ENCODE data around the gene OGFRL1.

Gene OGFRL1

GRCh38 chr6:71332012-71332411 lies 43.4 kb downstream of the OGFRL1 start:
- no peak overlapping the region for H3K4me3 ChIP-seq (ENCODE audit: insufficient read depth, low read length, poor library complexity, severe bottlenecking)
- H3K27ac ChIP-seq (ENCODE audit: low read depth, low read length), result no peak overlapping the region
- TF ChIP-seq CTCF (IDR thresholded peaks at IDR 0.05; ENCODE audit: insufficient read depth, low read length, poor library complexity, severe bottlenecking) (no peak), EZH2phosphoT487 (conservative IDR thresholded peaks at IDR 0.05; ENCODE audit: low read length) (no peak)
- no peak overlapping the region for H3K9ac ChIP-seq (ENCODE audit: low read length)
- H4K20me1 ChIP-seq (ENCODE audit: low read depth, low read length), result no peaks in the 10 kb centered on the region
- H3K27me3 ChIP-seq (ENCODE audit: low read length), result no peaks in the 10 kb centered on the region
- no peaks in the 10 kb centered on the region for H3K9me3 ChIP-seq (ENCODE audit: insufficient read depth, low read length)
- no peaks in the 10 kb centered on the region for H3K36me3 ChIP-seq (ENCODE audit: low read length)
- no peak overlapping the region for H3K4me2 ChIP-seq (ENCODE audit: low read depth, low read length, poor library complexity, severe bottlenecking)
- H3K79me2 ChIP-seq (ENCODE audit: insufficient read depth, low read length), result no peaks in the 10 kb centered on the region
- H2AFZ ChIP-seq (ENCODE audit: low read depth, low read length, severe bottlenecking), result no peak overlapping the region
- no peaks in the 10 kb centered on the region for H3K9me2 ChIP-seq (replicated peaks; ENCODE audit: insufficient read depth, low read length)
- no peaks in the 10 kb centered on the region for H3F3A ChIP-seq (ENCODE audit: insufficient read depth)

GRCh38 chr6:71333050-71333449 lies 44.4 kb downstream of the OGFRL1 start:
- no peaks in the 10 kb centered on the region for H3K36me3 ChIP-seq (ENCODE audit: low read length)
- H3K27ac ChIP-seq (ENCODE audit: low read depth, low read length), result no peak overlapping the region
- H3K9me3 ChIP-seq (ENCODE audit: insufficient read depth, low read length), result no peaks in the 10 kb centered on the region
- no peaks in the 10 kb centered on the region for H3K79me2 ChIP-seq (ENCODE audit: insufficient read depth, low read length)
- H3K9ac ChIP-seq (ENCODE audit: low read length), result no peak overlapping the region
- no peaks in the 10 kb centered on the region for H4K20me1 ChIP-seq (ENCODE audit: low read depth, low read length)
- no peak for TF ChIP-seq CTCF (IDR thresholded peaks at IDR 0.05; ENCODE audit: insufficient read depth, low read length, poor library complexity, severe bottlenecking)
- no peak for TF ChIP-seq EZH2phosphoT487 (conservative IDR thresholded peaks at IDR 0.05; ENCODE audit: low read length)
- no peaks in the 10 kb centered on the region for H3F3A ChIP-seq (ENCODE audit: insufficient read depth)
- no peak overlapping the region for H3K4me3 ChIP-seq (ENCODE audit: insufficient read depth, low read length, poor library complexity, severe bottlenecking)
- H3K4me2 ChIP-seq (ENCODE audit: low read depth, low read length, poor library complexity, severe bottlenecking), result no peak overlapping the region
- no peaks in the 10 kb centered on the region for H3K27me3 ChIP-seq (ENCODE audit: low read length)
- H3K9me2 ChIP-seq (replicated peaks; ENCODE audit: insufficient read depth, low read length), result no peaks in the 10 kb centered on the region
- no peak overlapping the region for H2AFZ ChIP-seq (ENCODE audit: low read depth, low read length, severe bottlenecking)

GRCh38 chr6:71333697-71334096 lies 45.1 kb downstream of the OGFRL1 start:
- H3K79me2 ChIP-seq (ENCODE audit: insufficient read depth, low read length), result no peaks in the 10 kb centered on the region
- no peak overlapping the region for H3K4me2 ChIP-seq (ENCODE audit: low read depth, low read length, poor library complexity, severe bottlenecking)
- H3K27me3 ChIP-seq (ENCODE audit: low read length), result no peaks in the 10 kb centered on the region
- H3K9me3 ChIP-seq (ENCODE audit: insufficient read depth, low read length), result no peaks in the 10 kb centered on the region
- no peaks in the 10 kb centered on the region for H3K36me3 ChIP-seq (ENCODE audit: low read length)
- TF ChIP-seq CTCF (IDR thresholded peaks at IDR 0.05; ENCODE audit: insufficient read depth, low read length, poor library complexity, severe bottlenecking) (no peak), EZH2phosphoT487 (conservative IDR thresholded peaks at IDR 0.05; ENCODE audit: low read length) (no peak)
- H3K4me3 ChIP-seq (ENCODE audit: insufficient read depth, low read length, poor library complexity, severe bottlenecking), result no peak overlapping the region
- no peaks in the 10 kb centered on the region for H3K9me2 ChIP-seq (replicated peaks; ENCODE audit: insufficient read depth, low read length)
- H2AFZ ChIP-seq (ENCODE audit: low read depth, low read length, severe bottlenecking), result no peak overlapping the region
- no peak overlapping the region for H3K9ac ChIP-seq (ENCODE audit: low read length)
- H3K27ac ChIP-seq (ENCODE audit: low read depth, low read length), result no peak overlapping the region
- no peaks in the 10 kb centered on the region for H4K20me1 ChIP-seq (ENCODE audit: low read depth, low read length)
- H3F3A ChIP-seq (ENCODE audit: insufficient read depth), result no peaks in the 10 kb centered on the region

Measured in SU-DHL-6 (cell line).